Panc1 (cell line): ENCODE results near the gene PTRHD1.

Source experiments
- POLR2AphosphoS5 ChIP-seq: IDR thresholded peaks from 2 replicates; pipeline ENCODE4 v1.6.1; 2012; ENCODE audit warnings: mild to moderate bottlenecking, low read depth, low read length, moderate library complexity
- SIN3A ChIP-seq: IDR thresholded peaks from 2 replicates; pipeline ENCODE4 v1.6.1; 2012; ENCODE audit warnings: low read depth, mild to moderate bottlenecking, low read length, moderate library complexity, borderline replicate concordance; ENCODE audit not compliant: insufficient read depth
- TCF7L2 ChIP-seq: IDR thresholded peaks from 2 replicates; pipeline ENCODE4 v1.6.1; 2011; ENCODE audit warnings: mild to moderate bottlenecking, low read depth, low read length, inconsistent platforms
- TF ChIP-seq, protein P1 (sequence below): fragments of 450-650 bp; IDR thresholded peaks from 2 replicates; pipeline ENCODE4 v1.5.1; 2017; ENCODE audit warnings: mild to moderate bottlenecking
- TF ChIP-seq, protein P2 (sequence below), 2 experiments: IDR thresholded peaks; 2 replicates each; pipeline ENCODE4 v1.6.1; 2011 to 2012; ENCODE audit warnings: low read depth in 2 of 2, control low read depth in 1 of 2, low read length in 1 of 2, mild to moderate bottlenecking in 1 of 2, moderate library complexity in 1 of 2; ENCODE audit not compliant: insufficient read depth in 1 of 2

DNA sequence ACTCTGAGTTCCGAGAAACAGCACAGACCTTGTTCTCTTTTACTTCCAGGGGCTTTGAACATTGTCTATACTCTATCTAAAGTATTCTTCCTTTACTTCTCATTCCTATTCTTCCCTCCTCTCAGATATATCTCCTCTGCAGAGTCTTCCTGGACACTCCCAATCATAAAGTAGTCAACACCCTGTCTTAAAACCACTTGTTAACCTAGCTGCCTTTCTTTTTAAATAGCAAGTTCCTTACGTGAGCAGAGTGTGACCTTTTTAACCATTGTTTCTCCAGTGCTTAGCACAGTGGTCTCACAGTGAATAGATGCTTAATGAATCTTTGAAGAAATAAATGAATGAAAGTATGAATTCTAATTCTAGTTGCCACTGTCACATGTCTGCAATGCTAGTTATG is 47.4 kb downstream of the PTRHD1 start:
- TF ChIP-seq, protein P1, sequence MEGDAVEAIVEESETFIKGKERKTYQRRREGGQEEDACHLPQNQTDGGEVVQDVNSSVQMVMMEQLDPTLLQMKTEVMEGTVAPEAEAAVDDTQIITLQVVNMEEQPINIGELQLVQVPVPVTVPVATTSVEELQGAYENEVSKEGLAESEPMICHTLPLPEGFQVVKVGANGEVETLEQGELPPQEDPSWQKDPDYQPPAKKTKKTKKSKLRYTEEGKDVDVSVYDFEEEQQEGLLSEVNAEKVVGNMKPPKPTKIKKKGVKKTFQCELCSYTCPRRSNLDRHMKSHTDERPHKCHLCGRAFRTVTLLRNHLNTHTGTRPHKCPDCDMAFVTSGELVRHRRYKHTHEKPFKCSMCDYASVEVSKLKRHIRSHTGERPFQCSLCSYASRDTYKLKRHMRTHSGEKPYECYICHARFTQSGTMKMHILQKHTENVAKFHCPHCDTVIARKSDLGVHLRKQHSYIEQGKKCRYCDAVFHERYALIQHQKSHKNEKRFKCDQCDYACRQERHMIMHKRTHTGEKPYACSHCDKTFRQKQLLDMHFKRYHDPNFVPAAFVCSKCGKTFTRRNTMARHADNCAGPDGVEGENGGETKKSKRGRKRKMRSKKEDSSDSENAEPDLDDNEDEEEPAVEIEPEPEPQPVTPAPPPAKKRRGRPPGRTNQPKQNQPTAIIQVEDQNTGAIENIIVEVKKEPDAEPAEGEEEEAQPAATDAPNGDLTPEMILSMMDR = no peak
- TF ChIP-seq, protein P2, sequence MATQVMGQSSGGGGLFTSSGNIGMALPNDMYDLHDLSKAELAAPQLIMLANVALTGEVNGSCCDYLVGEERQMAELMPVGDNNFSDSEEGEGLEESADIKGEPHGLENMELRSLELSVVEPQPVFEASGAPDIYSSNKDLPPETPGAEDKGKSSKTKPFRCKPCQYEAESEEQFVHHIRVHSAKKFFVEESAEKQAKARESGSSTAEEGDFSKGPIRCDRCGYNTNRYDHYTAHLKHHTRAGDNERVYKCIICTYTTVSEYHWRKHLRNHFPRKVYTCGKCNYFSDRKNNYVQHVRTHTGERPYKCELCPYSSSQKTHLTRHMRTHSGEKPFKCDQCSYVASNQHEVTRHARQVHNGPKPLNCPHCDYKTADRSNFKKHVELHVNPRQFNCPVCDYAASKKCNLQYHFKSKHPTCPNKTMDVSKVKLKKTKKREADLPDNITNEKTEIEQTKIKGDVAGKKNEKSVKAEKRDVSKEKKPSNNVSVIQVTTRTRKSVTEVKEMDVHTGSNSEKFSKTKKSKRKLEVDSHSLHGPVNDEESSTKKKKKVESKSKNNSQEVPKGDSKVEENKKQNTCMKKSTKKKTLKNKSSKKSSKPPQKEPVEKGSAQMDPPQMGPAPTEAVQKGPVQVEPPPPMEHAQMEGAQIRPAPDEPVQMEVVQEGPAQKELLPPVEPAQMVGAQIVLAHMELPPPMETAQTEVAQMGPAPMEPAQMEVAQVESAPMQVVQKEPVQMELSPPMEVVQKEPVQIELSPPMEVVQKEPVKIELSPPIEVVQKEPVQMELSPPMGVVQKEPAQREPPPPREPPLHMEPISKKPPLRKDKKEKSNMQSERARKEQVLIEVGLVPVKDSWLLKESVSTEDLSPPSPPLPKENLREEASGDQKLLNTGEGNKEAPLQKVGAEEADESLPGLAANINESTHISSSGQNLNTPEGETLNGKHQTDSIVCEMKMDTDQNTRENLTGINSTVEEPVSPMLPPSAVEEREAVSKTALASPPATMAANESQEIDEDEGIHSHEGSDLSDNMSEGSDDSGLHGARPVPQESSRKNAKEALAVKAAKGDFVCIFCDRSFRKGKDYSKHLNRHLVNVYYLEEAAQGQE (IDR thresholded peaks at IDR 0.05; ENCODE audit: insufficient read depth in 1 of 2, low read depth in 2 of 2, low read length in 1 of 2) = no peak
- TF ChIP-seq POLR2AphosphoS5 = no peak
- no peak for TF ChIP-seq SIN3A
- no peak for TF ChIP-seq TCF7L2
